Activated CD4-positive, alpha-beta T cell treated with anti-CD3 and anti-CD28 coated beads, Interleukin-2, amount 50 U/mL, for 1 hour (primary cell): ENCODE results near the gene LAX1.
A peak's percentile ranks its signal among the peaks of the same experiment; 100 is the strongest.
"Not testable (repeated sequence)": the region's sequence is repeated elsewhere in the genome, so short reads cannot be mapped to it uniquely, and the experiment has no call there.

Experiments used
- DNase-seq: peaks from one replicate; pipeline ENCODE4 v3.0.0-alpha.2; 2020

Gene LAX1

DNA sequence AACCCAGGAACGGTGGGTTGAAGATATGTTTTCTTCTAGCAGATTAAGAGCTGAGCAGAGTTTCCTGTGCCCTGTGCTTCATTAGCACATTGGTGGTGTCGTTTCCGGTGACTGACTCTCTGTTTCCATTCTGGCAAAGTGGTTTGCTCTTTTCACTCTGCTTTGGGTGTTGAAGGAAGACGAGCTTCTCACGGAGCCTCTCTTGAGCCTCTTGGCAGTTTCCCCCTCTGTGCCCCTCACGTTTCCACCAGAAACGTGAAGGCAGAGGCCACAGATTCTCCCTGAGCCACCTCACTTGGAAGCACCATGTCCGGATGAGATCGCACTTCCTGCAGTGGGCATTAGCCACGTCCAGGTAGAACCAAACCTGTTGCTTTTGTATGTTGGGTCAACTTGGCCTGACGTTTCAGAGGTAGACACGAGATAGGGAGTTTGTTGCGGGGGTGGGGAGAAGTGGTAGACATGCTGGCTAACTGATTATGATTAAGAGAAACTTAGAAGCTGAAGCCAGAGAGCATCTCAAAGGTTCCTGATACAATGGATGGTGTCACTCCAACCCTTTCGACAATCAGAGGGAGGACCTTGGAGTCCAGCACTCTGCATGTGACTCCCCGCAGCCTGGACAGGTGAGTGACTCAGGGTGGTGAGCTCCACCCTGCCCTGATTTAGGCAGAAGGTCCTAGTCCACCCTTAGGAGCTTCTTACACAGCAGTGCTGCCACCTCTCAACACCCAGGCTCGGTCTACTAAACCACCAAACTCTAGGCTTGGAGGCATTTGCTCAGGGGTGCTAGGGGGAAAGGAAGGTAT, at the start of gene LAX1:
LAX1 (plus strand) TSS at position 155 of the 809 bp plus-strand sequence; CDS start at position 538, 383 bp downstream.
- DNase-seq: peak; percentile 72

DNA sequence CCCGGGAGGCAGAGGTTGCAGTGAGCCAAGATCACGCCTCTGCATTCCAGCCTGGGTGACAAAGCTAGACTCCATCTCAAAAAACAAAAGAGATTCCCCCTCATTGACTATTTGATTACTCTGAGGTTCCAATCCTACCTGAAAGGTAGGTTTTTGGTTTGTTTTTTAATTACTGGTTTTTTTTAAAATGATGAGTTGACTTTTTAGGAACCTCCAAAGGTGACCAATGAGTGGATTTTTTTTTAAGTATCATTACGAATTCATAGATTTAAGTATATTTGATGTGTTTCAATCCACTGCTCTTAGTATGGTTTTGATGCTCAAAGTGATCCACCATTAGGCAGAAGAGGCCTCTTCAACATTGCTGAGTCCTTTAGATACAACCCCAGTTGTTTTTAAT, 47.9 kb upstream of the LAX1 start:
- DNase-seq: no peak

DNA sequence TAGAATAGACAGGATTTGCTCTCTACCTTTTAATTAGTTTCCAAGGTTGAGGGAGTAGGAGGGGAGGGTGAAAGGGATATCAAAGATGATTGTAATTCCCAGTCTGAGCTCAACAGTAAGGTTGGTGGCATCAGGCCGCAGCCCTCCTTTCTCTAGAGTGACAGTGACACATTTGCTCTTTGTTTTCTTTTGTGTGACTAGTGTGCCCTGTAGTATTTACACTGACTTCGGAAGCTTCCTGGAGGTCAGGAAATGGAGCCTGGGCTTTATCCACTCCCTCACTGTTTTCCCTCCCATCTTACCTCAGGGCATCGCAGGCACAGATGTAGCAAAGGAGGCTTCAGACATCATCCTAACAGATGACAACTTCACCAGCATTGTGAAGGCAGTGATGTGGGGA, 44.7 kb upstream of the LAX1 start:
- no peak for DNase-seq

GRCh38 chr1:203722909-203723308, 42.1 kb upstream of the LAX1 start:
- DNase-seq: no peak

- DNase-seq: no peak
These were observed 38.5 kb upstream of the LAX1 start for GRCh38 chr1:203726417-203726867.

GRCh38 chr1:203733009-203733863, 31.7 kb upstream of the LAX1 start:
- DNase-seq: no peak

DNA sequence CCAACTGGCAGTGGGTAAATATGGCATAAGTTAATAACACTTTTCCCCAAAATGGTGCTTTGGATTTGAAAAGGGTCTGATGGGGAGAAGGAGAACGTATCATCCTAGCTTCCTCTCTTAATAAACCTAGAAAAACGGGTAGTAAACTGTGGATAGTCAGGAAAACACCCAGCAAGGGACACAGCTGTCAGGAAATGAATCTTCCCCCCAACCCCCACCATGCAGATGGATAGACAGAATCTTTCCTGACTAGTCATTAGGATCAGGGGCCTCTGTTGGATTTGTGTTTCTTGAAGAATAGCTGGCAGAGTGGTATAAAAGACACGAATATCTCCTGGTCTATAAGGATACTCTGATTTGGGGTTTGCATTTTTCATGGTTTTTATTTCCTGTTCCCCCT, 22.5 kb upstream of the LAX1 start:
- DNase-seq: no peak

DNA sequence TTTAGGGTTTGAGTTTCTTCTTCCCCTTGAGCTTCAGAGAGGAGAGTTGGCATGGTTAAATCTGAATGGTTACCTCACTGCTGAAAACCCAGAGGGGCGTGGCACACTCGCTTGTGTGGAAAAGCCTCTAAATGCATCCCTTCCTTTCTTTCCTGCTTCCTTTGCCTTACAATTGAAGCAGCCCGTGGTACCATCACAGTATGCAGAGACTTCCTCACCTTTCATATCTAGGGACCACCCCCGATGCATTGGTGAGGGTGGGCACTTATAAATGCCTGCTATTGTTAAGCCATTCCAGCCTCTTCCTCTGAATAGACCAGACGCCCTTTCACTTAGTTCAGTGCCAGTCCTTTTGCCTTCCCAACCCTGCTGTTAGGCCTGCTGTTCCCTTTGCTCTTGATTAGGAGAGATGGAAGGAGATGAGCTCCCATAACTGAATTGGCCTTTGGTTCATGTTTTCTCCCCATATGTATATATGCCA, 21.9 kb upstream of the LAX1 start:
- DNase-seq: no peak

- DNase-seq: peak; percentile 22
These were observed 20.7 kb upstream of the LAX1 start for GRCh38 chr1:203744075-203744972.

GRCh38 chr1:203746281-203746680, 18.7 kb upstream of the LAX1 start:
- DNase-seq: no peak

GRCh38 chr1:203751051-203751450, 13.9 kb upstream of the LAX1 start:
- DNase-seq: no peak

GRCh38 chr1:203751618-203752361, 13.2 kb upstream of the LAX1 start:
- DNase-seq: not testable (repeated sequence)

GRCh38 chr1:203754455-203754864, 10.5 kb upstream of the LAX1 start:
- DNase-seq: peak; percentile 7

- no peak for DNase-seq
These were observed 8.9 kb upstream of the LAX1 start for GRCh38 chr1:203756036-203756435.

- DNase-seq: not testable (repeated sequence)
These were observed 6.2 kb upstream of the LAX1 start for GRCh38 chr1:203758749-203759148.

DNA sequence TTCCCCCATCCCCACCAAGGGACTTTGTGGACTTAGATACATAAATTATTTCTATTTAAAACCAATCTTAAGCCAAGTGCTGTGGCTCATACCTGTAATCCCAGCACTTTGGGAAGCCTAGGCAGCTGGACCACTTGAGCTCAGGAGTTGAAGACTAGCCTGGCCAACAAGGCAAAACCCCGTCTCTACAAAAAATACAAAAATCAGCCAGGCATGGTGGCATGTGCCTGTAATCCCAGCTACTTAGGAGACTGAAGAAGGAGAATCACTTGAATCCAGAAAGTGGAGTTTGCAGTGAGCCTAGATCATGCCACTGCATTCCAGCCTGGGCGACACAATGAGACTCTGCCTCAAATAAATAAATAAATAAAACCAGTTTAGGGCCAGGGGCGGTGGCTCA, 4.5 kb upstream of the LAX1 start:
- no peak for DNase-seq

DNA sequence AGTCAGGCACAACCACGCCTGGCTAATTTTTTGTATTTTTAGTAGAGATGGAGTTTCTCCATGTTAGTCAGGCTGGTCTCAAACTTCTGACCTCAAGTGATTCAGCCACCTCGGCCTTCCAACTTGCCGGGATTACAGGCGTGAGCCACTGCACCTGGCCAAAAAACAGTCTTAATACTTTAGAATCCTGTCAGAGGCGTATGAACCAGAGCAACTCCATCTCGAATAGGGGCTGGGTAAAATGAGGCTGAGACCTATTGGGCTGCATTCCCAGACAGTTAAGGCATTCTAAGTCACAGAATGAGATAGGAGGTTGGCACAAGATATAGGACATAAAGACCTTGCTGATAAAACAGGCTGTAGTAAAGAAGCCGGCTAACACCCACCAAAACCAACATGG, 3.0 kb upstream of the LAX1 start:
- not testable (repeated sequence) for DNase-seq

GRCh38 chr1:203763505-203763904, 1.5 kb upstream of the LAX1 start:
- DNase-seq: no peak

- peak; percentile 5 for DNase-seq
These were observed 616 bp upstream of the LAX1 start for GRCh38 chr1:203764105-203765028.

GRCh38 chr1:203768256-203768655, 3.3 kb downstream of the LAX1 start:
- DNase-seq: no peak
